Neural cell (in vitro differentiated cells): Measurements from ENCODE around the gene OR5B21. TPM values are rescaled to one million over a fixed set of nuclear protein-coding genes. Genes with fewer than 3 reads are reported as not detected.

Experiments
- H2AFZ ChIP-seq: fragments of 200-600, 300-800 bp; sonication (generic), shearing (Covaris generic); 2 replicates; pipeline ENCODE4 v1.6.0; 2014; ENCODE audit warnings: low read depth, mild to moderate bottlenecking, antibody characterized with exemption, low read length, moderate library complexity
- H3F3A ChIP-seq: fragments of 200-600 bp; shearing (Covaris generic); 2 replicates; pipeline ENCODE4 v1.6.1; 2016; ENCODE audit warnings: mild to moderate bottlenecking, moderate library complexity, mixed read lengths, antibody characterized with exemption, low read length; ENCODE audit not compliant: insufficient read depth, poor library complexity, severe bottlenecking
- H3K27ac ChIP-seq: fragments of 200-600, 300-800 bp; sonication (generic), shearing (Covaris generic); 2 replicates; pipeline ENCODE4 v1.5.1; 2014; ENCODE audit warnings: mild to moderate bottlenecking, low read length, moderate library complexity
- H3K27me3 ChIP-seq: fragments of 300-800, 200-600 bp; sonication (generic), shearing (Covaris generic); 2 replicates; pipeline ENCODE4 v1.6.0; 2014; ENCODE audit warnings: mild to moderate bottlenecking, low read depth, low read length, moderate library complexity; ENCODE audit not compliant: insufficient read depth
- H3K36me3 ChIP-seq: fragments of 300-800, 200-600 bp; sonication (generic), shearing (Covaris generic); 2 replicates; pipeline ENCODE4 v1.5.1; 2014; ENCODE audit warnings: mild to moderate bottlenecking, antibody characterized with exemption, low read length, moderate library complexity; ENCODE audit not compliant: insufficient read depth
- H3K4me2 ChIP-seq: fragments of 300-800, 200-600 bp; sonication (generic), shearing (Covaris generic); 2 replicates; pipeline ENCODE4 v1.6.0; 2014; ENCODE audit warnings: mild to moderate bottlenecking, low read length
- H3K4me3 ChIP-seq: fragments of 300-800, 200-600 bp; sonication (generic), shearing (Covaris generic); 2 replicates; pipeline ENCODE4 v1.5.1; 2014; ENCODE audit warnings: mild to moderate bottlenecking, low read length, moderate library complexity
- H3K79me2 ChIP-seq: fragments of 200-600 bp; shearing (Covaris generic); replicated peaks from 2 replicates; pipeline ENCODE4 v1.6.0; 2014; ENCODE audit warnings: mild to moderate bottlenecking, low read length, moderate library complexity; ENCODE audit not compliant: insufficient read depth
- H3K9ac ChIP-seq: fragments of 300-800, 200-600 bp; sonication (generic), shearing (Covaris generic); 2 replicates; pipeline ENCODE4 v1.6.1; 2016; ENCODE audit warnings: mild to moderate bottlenecking, low read length, mixed read lengths
- H3K9me2 ChIP-seq: fragments of 200-600 bp; shearing (Covaris generic); 2 replicates; pipeline ENCODE4 v1.6.1; 2016; ENCODE audit warnings: mild to moderate bottlenecking, low read length, mixed read lengths; ENCODE audit not compliant: insufficient read depth
- H3K9me3 ChIP-seq: fragments of 200-600, 300-800 bp; sonication (generic), shearing (Covaris generic); 2 replicates; pipeline ENCODE4 v1.6.1; 2016; ENCODE audit warnings: mild to moderate bottlenecking, mixed run types, low read length, moderate library complexity, mixed read lengths
- H4K20me1 ChIP-seq: fragments of 200-600 bp; shearing (Covaris generic); 2 replicates; pipeline ENCODE4 v1.6.1; 2016; ENCODE audit warnings: mild to moderate bottlenecking, mixed run types; ENCODE audit not compliant: insufficient read depth
- CTCF ChIP-seq: fragments of 450-650 bp; IDR thresholded peaks from 2 replicates; pipeline ENCODE4 v1.5.1; 2014; ENCODE audit warnings: antibody characterized with exemption, mild to moderate bottlenecking, moderate library complexity; ENCODE audit not compliant: poor library complexity, severe bottlenecking
- EP300 ChIP-seq: fragments of 450-650 bp; conservative IDR thresholded peaks from 2 replicates; pipeline ENCODE4 v1.6.1; 2014; ENCODE audit warnings: antibody characterized with exemption, mild to moderate bottlenecking, moderate library complexity; ENCODE audit not compliant: poor library complexity, severe bottlenecking
- EZH2 ChIP-seq: fragments of 200-600, 300-800 bp; shearing (Covaris generic), sonication (generic); IDR thresholded peaks from 2 replicates; pipeline ENCODE4 v1.6.1; 2014; ENCODE audit warnings: antibody characterized with exemption, low read length, borderline replicate concordance, mild to moderate bottlenecking; ENCODE audit not compliant: insufficient read depth, poor library complexity, severe bottlenecking
- MXI1 ChIP-seq: fragments of 450-650 bp; conservative IDR thresholded peaks from 2 replicates; pipeline ENCODE4 v1.6.1; 2014; ENCODE audit warnings: antibody characterized with exemption, mild to moderate bottlenecking; ENCODE audit not compliant: poor library complexity, severe bottlenecking
- POLR2AphosphoS5 ChIP-seq: IDR thresholded peaks from 2 replicates; pipeline ENCODE4 v1.6.1; 2012
- RAD21 ChIP-seq: fragments of 450-650 bp; conservative IDR thresholded peaks from 2 replicates; pipeline ENCODE4 v1.6.1; 2014; ENCODE audit warnings: antibody characterized with exemption, mild to moderate bottlenecking, moderate library complexity
- REST ChIP-seq: IDR thresholded peaks from 2 replicates; pipeline ENCODE4 v1.6.1; 2012; ENCODE audit warnings: borderline replicate concordance
- SMC3 ChIP-seq: fragments of 450-650 bp; conservative IDR thresholded peaks from 2 replicates; pipeline ENCODE4 v1.6.1; 2014; ENCODE audit warnings: antibody characterized with exemption, mild to moderate bottlenecking, moderate library complexity; ENCODE audit not compliant: poor library complexity
- TAF1 ChIP-seq: IDR thresholded peaks from 2 replicates; pipeline ENCODE4 v1.6.1; 2012; ENCODE audit warnings: low read depth
- polyA plus RNA-seq: library from polyadenylated mRNA; depleted of rRNA; stranded (reverse); fragments of >200 nt; gene quantifications from 2 replicates; pipeline ENCODE4 v1.2.3, GENCODE V29; 2014

OR5B21 gene
- polyA plus RNA-seq, 1 donor from 2014 or later, result not detected

GRCh38 chr11:58505849-58506248 lies 2.1 kb downstream of the OR5B21 start:
- H3K27ac ChIP-seq, result no peak overlapping the region
- no peak overlapping the region for H2AFZ ChIP-seq
- H3K9me2 ChIP-seq, result no peaks in the 10 kb centered on the region
- no peak overlapping the region for H3K4me3 ChIP-seq
- H3K4me2 ChIP-seq, result no peak overlapping the region
- TF ChIP-seq SMC3 (no peak), POLR2AphosphoS5 (no peak), CTCF (no peak)
- no peak overlapping the region for H3K9ac ChIP-seq
- no peaks in the 10 kb centered on the region for H3K36me3 ChIP-seq
- H3K27me3 ChIP-seq, result no peaks in the 10 kb centered on the region
- H3K9me3 ChIP-seq, result no peaks in the 10 kb centered on the region
- no peaks in the 10 kb centered on the region for H3K79me2 ChIP-seq
- H3F3A ChIP-seq, result no peaks in the 10 kb centered on the region
- H4K20me1 ChIP-seq, result no peaks in the 10 kb centered on the region

- H3K79me2 ChIP-seq, result no peaks in the 10 kb centered on the region
- H2AFZ ChIP-seq, result no peak overlapping the region
- no peak overlapping the region for H3K27ac ChIP-seq
- no peaks in the 10 kb centered on the region for H4K20me1 ChIP-seq
- TF ChIP-seq EP300 (peak; percentile 51), TAF1 (no peak), MXI1 (no peak), POLR2AphosphoS5 (peak; percentile 81), RAD21 (no peak), SMC3 (no peak)
- H3K9me3 ChIP-seq, result no peaks in the 10 kb centered on the region
- H3K36me3 ChIP-seq, result no peaks in the 10 kb centered on the region
- H3K9me2 ChIP-seq, result no peaks in the 10 kb centered on the region
- H3K27me3 ChIP-seq, result no peaks in the 10 kb centered on the region
- no peak overlapping the region for H3K4me3 ChIP-seq
- no peak overlapping the region for H3K4me2 ChIP-seq
- H3K9ac ChIP-seq, result no peak overlapping the region
- no peaks in the 10 kb centered on the region for H3F3A ChIP-seq
Observed at GRCh38 chr11:58504232-58504631, 3.7 kb downstream of the OR5B21 start.

GRCh38 chr11:58503361-58503856 lies 4.5 kb downstream of the OR5B21 start:
- Histone ChIP-seq H3K9me3 (no peaks in the 10 kb centered on the region), H3K79me2 (no peaks in the 10 kb centered on the region), H3K9ac (no peak overlapping the region), H3K27me3 (no peaks in the 10 kb centered on the region), H3K4me2 (no peak overlapping the region), H3K36me3 (no peaks in the 10 kb centered on the region), H3K9me2 (no peaks in the 10 kb centered on the region), H3K27ac (no peak overlapping the region), H3K4me3 (no peak overlapping the region), H4K20me1 (no peaks in the 10 kb centered on the region), H3F3A (no peaks in the 10 kb centered on the region), H2AFZ (no peak overlapping the region)
- TF ChIP-seq MXI1, result no peak

GRCh38 chr11:58502004-58502403 lies 5.9 kb downstream of the OR5B21 start:
- Histone ChIP-seq H3K9me3 (no peaks in the 10 kb centered on the region), H3K4me3 (no peak overlapping the region), H4K20me1 (no peaks in the 10 kb centered on the region), H2AFZ (no peak overlapping the region), H3K9me2 (no peaks in the 10 kb centered on the region), H3K27ac (no peak overlapping the region), H3K4me2 (no peak overlapping the region), H3F3A (no peaks in the 10 kb centered on the region), H3K36me3 (no peaks in the 10 kb centered on the region), H3K9ac (no peak overlapping the region), H3K79me2 (no peaks in the 10 kb centered on the region), H3K27me3 (no peaks in the 10 kb centered on the region)
- TF ChIP-seq CTCF, result no peak
- no peak for TF ChIP-seq MXI1
- TF ChIP-seq POLR2AphosphoS5, result no peak
- TF ChIP-seq EP300, result no peak
- TF ChIP-seq REST, result no peak
- TF ChIP-seq EZH2, result no peak
- TF ChIP-seq RAD21, result no peak
- no peak for TF ChIP-seq SMC3
- TF ChIP-seq TAF1, result no peak
